ENCODE results near the gene ZNF446.

ZNF446 gene

GRCh38 chr19:58475714-58476497 is at the start of gene ZNF446:
Gene ZNF446, plus strand, starts transcription at chr19:58476352. Its CDS starts 867 bp downstream, at chr19:58477219.
- Mint-ChIP-seq H3K9me3 (no peaks in the 10 kb centered on the region), H3K4me3 (peak within 1 kb of the TSS; percentile 91 to 96 (median 92)), H3K36me3 (ENCODE audit: low read depth) (peaks cover 13% of the 10 kb centered on the region), H3K4me1 (peaks cover 6% of the 10 kb centered on the region), H3K27me3 (ENCODE audit: low read depth) (no peaks in the 10 kb centered on the region), H3K27ac (peak within 1 kb of the TSS; percentile 89 to 97 (median 94))
- no peak for TF ChIP-seq CTCF (IDR thresholded peaks at IDR 0.05; ENCODE audit: unreplicated experiment in 3 of 3)

GRCh38 chr19:58428617-58429016 is 47.5 kb upstream of the ZNF446 start:
- Mint-ChIP-seq H3K27ac (no peak overlapping the region), H3K4me1 (no peaks in the 10 kb centered on the region), H3K9me3 (peaks cover 74% of the 10 kb centered on the region), H3K27me3 (ENCODE audit: low read depth) (no peaks in the 10 kb centered on the region), H3K4me3 (no peak overlapping the region), H3K36me3 (ENCODE audit: low read depth) (peaks cover 89% of the 10 kb centered on the region)
- no peak for TF ChIP-seq CTCF (IDR thresholded peaks at IDR 0.05; ENCODE audit: unreplicated experiment in 3 of 3)

- Mint-ChIP-seq H3K36me3 (ENCODE audit: low read depth) (peaks cover 90% of the 10 kb centered on the region), H3K4me3 (no peak overlapping the region), H3K27me3 (ENCODE audit: low read depth) (no peaks in the 10 kb centered on the region), H3K9me3 (peaks cover 78% of the 10 kb centered on the region), H3K4me1 (no peaks in the 10 kb centered on the region), H3K27ac (no peak overlapping the region)
- no peak for TF ChIP-seq CTCF (IDR thresholded peaks at IDR 0.05; ENCODE audit: unreplicated experiment in 3 of 3)
These were observed 46.4 kb upstream of the ZNF446 start for GRCh38 chr19:58429745-58430144.

- no peak overlapping the region for H3K4me3 Mint-ChIP-seq
- no peak for TF ChIP-seq CTCF (IDR thresholded peaks at IDR 0.05; ENCODE audit: unreplicated experiment in 3 of 3)
- H3K36me3 Mint-ChIP-seq (ENCODE audit: low read depth): peaks cover 98% of the 10 kb centered on the region
- H3K9me3 Mint-ChIP-seq: peaks cover 88% of the 10 kb centered on the region
- H3K27ac Mint-ChIP-seq: no peak overlapping the region
- H3K4me1 Mint-ChIP-seq: no peaks in the 10 kb centered on the region
- H3K27me3 Mint-ChIP-seq (ENCODE audit: low read depth): peaks cover 3% of the 10 kb centered on the region
These were observed 41.9 kb upstream of the ZNF446 start for GRCh38 chr19:58434217-58434616.

GRCh38 chr19:58439576-58440554 is 36.3 kb upstream of the ZNF446 start, which contains the start of gene ZNF132:
Gene ZNF132, minus strand, starts transcription at chr19:58440153. Its CDS starts 332 bp downstream, at chr19:58439821.
- TF ChIP-seq CTCF (IDR thresholded peaks at IDR 0.05; ENCODE audit: unreplicated experiment in 3 of 3): no peak

More at GRCh38 chr19:58439576-58440554, 36.3 kb upstream of the ZNF446 start, which contains the start of gene ZNF132:
- peaks cover 6% of the 10 kb centered on the region for H3K4me1 Mint-ChIP-seq
- H3K27me3 Mint-ChIP-seq (ENCODE audit: low read depth): peaks cover 31% of the 10 kb centered on the region
- H3K4me3 Mint-ChIP-seq: peak within 1 kb of the TSS; percentile 89 to 92 (median 90)
- H3K9me3 Mint-ChIP-seq: peaks cover 66% of the 10 kb centered on the region
- peaks cover 54% of the 10 kb centered on the region for H3K36me3 Mint-ChIP-seq (ENCODE audit: low read depth)
- peak within 1 kb of the TSS; percentile 68 to 83 (median 75) for H3K27ac Mint-ChIP-seq
